HG02588 (cell line): ENCODE results near the gene ARMC2.
"Not testable (repeated sequence)": the region's sequence is repeated elsewhere in the genome, so short reads cannot be mapped to it uniquely, and the experiment has no call there.

Experiments
- ATAC-seq: cut with Tn5 transposase; IDR thresholded peaks from one replicate; pipeline ENCODE4 v1.9.1; 2021; ENCODE audit warnings: mild to moderate bottlenecking, moderate library complexity; ENCODE audit not compliant: unreplicated experiment

Gene ARMC2

GRCh38 chr6:108869876-108870275 is 21.7 kb downstream of the ARMC2 start:
- ATAC-seq = no peak

- no peak for ATAC-seq
Measured at GRCh38 chr6:108870357-108870756, 22.1 kb downstream of the ARMC2 start.

DNA sequence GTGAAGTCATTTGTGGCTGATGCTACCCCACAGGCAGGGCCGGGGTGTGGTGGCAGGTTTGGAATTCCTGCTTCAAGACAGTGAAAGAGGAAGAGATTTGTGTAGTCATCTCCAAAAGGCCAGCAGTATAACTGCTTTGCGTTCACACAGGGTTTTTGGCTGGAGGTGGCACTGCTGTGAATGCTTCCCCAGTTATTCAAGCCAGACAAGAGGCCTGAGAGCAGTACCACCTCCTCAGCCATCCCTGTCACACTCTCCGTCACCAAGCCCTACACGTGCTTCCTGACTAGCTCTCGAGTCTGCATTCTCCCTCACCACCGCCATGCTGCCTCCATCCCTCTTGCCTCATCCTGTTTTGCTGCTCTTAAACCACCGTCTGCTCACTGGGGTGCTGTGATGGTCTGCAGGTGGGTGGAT is 23.9 kb downstream of the ARMC2 start:
- ATAC-seq = no peak

DNA sequence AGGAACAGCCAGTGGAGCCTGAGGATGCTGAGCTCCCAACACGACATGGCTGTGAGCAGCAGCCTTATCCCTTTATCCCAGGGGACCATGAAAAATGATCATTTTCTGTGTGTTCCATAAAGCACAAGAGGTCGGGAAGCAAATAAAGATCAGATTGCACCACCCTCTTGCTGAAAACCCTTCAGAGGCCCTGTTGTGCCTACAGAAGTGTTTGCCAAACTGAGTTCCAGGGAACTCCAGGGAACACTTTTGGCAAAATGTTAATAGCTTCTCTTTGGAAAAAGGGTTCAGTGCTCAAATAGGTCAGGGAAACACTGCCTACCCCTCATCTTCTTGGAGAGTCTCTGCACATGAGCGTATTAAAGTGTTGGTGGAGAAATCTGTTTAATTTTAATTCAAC is 24.4 kb downstream of the ARMC2 start:
- no peak for ATAC-seq

DNA sequence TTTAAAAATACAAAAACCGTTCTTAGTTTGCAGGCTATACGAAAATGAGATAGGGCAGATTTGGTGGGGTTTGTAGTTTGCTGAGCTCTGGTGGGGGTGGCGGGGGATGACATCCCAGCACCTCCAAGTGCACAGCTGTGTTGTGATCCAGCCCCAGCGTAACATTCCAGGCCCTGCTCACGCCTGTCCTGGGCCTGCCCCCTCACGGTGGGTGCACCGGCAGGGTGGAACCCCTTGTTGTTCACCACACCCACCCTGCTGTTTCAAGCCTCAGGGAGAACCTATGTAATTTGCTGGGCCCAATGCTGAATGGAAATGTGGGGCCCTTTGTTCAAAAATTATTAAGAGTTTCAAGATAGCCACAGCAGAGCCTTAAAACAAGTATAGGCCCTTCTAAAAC is 25.0 kb downstream of the ARMC2 start:
- no peak for ATAC-seq

DNA sequence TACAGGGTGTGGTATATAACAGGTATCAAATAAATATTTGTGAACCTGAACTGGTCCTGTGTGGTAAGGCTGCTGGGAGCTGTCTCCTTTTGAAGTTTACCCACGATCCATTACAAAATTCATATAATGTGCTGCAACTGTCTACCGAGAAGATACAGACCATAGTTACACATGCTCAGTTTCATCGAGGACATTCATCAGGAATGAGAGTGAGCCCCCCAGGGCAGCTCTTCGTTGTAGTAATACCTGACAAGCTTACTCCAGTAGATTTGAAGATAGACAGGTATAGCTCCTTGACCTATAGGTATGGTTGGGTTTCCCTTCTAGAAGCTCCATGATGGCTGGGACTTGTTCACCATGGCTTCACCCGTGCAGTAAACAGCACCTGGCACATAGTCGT is 25.7 kb downstream of the ARMC2 start:
- ATAC-seq = no peak

DNA sequence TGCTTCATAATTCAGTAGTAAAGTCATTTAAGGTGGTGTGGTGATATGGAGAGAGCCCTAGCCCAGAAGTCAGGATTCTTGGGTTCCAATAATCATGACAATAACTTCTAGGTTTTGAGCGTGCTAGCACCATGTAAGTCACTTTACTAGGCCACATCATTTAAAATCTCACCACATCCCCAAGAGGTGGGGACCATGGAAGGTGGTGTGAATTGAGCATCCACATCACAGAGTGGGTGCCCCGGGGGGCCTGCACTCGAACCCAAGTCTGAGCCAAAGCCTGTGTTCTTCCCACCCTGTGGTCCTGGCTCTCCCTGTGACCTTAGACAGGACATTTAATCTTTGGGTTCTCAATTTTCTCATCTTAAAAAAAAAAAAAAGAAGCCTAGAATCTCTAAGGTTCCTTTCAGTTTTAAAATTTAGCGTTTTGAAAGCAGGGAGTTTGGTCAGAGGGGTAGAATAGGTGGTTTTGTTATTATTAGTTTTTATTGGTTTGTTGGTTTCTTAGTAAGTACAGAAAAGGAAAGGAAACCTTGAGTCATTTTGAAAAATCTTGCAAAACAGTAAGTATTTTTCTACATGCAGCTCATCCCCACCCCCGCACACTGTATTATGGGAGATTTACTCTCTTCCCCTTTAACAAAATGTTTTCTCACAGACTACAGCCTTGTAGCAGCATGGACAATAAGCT is 26.4 kb downstream of the ARMC2 start:
- ATAC-seq = peak; percentile 89

DNA sequence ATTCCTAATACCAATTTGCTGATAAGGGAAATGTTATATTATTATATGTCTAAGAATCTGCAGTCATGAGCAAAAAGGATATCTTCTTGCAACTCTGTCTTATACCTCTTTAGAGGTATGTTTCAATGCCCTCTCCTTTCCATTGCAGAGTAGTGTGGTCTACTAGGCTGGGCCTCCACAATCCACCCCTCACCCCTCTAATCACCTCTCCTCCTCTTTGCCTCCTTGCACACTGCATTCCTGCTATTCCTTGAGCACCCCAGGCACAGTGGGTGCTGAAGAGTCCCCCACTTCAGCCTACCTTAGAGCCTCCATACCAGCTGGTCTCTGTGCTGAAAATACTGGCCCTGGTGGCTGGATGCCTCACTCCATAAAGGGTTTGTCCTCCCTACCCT is 26.9 kb downstream of the ARMC2 start:
- peak; percentile 35 for ATAC-seq

DNA sequence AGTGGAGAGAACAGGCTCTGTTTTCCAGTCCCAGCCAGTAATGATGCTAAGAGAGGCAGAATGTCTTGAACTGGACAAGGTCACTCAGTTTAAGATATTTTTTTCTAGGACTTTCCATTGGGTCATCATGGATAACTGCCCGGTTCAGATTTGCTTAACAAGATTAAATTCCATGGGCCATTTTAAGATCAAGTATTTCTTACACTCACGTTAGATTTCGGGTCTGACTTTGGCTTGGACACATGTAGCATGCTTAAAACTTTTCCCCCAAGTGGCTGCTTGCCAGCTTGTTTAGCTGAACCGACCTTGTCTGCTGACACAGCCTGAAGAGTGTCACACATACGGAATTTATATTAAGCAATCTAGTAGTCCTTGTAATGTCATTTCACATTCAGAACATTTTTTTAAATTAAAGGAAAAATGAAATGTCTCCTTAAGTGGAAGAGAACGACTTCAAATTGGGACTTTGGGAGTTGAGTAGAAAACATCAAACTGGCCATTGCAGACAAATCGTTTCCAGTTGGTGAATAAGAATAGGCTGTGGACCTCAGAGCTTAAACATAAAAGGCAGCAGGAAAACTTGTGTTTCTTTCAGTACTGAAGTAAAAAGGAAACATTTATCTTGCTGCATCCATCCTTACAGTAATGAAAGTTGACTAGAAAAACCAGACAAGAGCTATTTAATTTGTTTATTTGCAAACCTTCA is 29.0 kb downstream of the ARMC2 start:
- ATAC-seq = no peak

DNA sequence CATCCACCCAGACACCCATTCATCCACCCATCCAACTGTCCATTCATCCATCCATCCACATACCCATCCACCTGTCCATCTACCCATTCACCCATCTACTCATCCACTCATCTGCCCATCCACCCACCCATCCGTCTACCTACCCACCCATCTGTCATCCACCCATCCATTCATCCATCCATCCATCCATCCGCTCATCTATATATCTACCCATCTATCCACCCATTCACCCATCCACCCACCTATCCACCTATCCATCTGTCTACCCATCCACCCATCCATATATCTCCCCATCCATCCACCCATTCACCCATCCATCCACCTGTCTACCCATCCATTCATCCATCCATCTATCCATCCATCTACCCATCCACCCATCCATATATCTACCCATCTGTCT is 30.7 kb downstream of the ARMC2 start:
- no peak for ATAC-seq

- ATAC-seq = peak; percentile 84
Measured at GRCh38 chr6:108883172-108883571, 35.0 kb downstream of the ARMC2 start.

DNA sequence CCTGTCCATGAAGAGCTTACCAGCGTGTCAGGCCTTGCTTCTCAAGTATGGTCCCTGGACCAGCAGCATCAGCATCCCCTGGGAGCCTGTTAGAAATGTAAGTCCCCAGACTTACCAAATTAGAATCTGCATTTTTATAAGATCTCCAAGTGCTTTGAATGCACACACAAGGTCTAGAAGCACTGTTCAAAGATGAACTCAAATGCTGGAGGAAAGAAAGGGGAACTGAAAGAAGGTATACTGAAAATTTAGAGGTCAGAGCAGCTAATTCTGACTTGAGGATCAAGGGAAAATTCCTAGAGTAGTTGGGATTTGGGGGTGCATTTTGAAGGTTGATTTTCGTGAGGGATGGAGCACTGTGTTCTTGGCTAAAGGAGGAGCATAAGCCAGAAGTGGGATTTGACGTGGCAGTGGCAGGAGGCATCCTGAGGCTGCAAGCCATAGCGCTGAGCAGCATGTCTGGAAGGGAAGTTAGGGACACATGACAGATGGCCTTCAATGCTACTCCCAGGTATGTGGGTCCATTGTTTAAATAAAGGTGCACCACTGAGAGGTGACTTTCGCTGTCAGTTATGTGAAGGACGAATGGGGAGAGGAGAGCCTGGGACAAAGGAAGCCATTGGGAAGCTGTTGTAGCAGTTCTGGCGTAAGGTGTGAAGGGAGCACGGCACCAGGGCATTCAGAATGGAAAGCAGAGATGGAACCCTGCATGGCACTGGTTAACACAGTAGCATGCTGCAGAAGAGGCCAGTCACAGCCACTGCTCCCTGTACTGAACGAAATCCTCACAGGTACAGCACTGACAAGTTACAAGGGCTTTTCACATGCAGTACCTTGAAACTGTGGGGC is 36.2 kb downstream of the ARMC2 start:
- ATAC-seq = no peak

DNA sequence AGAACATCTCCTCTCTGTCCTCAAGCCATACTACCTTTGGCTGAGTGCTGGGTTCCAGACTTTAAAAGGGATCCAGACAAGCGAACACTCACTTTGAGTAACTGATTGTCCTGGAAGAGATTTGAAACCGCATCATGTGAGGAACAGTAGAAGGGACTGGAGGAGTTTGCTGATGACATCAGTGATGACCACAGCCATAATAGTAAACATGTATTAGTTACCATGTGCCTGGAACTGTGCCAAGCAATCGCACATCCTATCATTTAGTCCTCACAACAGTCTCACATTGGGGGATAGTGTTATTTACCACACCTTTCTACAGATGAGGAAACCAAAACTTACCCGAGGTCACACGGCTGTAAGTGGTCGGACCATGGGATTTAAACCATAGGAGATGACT is 39.8 kb downstream of the ARMC2 start:
- ATAC-seq = no peak

- no peak for ATAC-seq
Measured at GRCh38 chr6:108888745-108889144, 40.5 kb downstream of the ARMC2 start.

DNA sequence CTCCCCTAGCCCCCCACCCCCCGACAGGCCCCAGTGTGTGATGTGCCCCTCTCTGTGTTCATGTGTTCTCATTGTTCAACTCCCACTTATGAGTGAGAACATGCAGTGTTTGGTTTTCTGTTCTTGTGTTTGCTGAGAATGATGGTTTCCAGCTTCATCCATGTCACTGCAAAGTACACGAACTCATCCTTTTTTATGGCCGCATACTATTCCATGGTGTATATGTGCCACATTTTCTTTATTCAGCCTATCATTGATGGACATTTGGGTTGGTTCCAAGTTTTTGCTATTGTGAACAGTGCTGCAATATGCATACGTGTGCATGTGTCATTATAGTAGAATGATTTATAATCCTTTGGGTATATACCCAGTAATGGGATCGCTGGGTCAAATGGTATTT is 42.7 kb downstream of the ARMC2 start:
- not testable (repeated sequence) for ATAC-seq

- no peak for ATAC-seq
Measured at GRCh38 chr6:108895571-108895970, 47.3 kb downstream of the ARMC2 start.

DNA sequence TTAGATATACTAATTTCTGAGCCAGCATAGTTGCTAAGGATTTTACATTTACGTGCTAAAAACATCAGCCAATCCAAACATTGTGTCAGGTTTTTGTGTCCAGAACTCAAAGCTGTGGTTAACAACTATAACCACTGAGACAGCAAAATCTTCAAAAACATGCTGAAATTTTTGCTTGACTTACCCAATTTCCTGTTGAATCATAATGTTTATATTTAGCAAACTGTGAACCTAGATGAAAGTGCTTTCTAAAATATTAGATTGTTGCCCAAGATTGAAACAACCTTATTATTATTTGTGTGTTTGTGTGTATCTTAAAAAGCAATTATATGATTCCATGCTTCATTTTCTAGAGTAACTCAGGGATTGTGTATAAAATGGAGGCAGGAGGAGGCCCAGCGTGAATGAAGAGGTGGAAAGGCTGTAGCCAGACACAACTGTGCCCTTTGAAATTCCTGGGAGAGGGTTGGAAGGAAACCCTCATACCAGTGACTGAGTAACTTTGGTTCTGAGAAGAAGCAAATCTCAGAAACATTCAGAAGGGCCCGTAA is 48.0 kb downstream of the ARMC2 start:
- ATAC-seq = peak; percentile 54

GRCh38 chr6:108897371-108897770 is 49.1 kb downstream of the ARMC2 start:
- no peak for ATAC-seq

GRCh38 chr6:108902382-108902792 is 54.2 kb downstream of the ARMC2 start:
- no peak for ATAC-seq

DNA sequence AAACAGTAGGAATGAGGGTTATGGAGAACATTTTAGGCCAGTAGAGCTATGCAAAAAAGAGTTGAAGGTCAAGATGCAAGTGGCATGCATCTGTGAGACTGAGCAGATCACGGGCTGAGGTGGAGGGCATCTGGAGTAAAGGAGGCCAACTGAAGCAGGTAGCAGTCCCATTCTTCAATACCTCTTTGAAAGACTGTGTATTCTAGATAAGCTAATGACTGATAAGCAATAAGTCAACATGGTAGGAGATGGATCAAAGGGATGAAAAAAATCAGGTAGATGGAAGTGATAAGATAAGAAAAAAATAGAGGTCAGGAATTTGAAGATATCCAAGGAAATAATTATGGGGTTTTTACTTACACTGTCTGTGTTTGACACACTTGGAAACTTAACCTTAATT is 55.6 kb downstream of the ARMC2 start:
- no peak for ATAC-seq

- ATAC-seq = peak; percentile 97
Measured at GRCh38 chr6:108904741-108905140, 56.5 kb downstream of the ARMC2 start.
